NB4 (cell line): ENCODE measurements around the gene AKAP6.

Experiments used
- DNase-seq: peaks from one replicate; pipeline ENCODE4 v3.0.0; 2010; ENCODE audit warnings: low read depth
- H3K4me3 ChIP-seq: one replicate; pipeline ENCODE4 v1.5.1; 2011; ENCODE audit warnings: mild to moderate bottlenecking, low read depth, low read length, moderate library complexity
- MYC ChIP-seq: IDR thresholded peaks from 2 replicates; pipeline ENCODE4 v1.6.1; 2011; ENCODE audit warnings: low read depth, low read length
- POLR2A ChIP-seq: IDR thresholded peaks from 2 replicates; pipeline ENCODE4 v1.6.1; 2011; ENCODE audit warnings: mild to moderate bottlenecking; ENCODE audit not compliant: insufficient read length; ENCODE audit errors: extremely low read depth
- TF ChIP-seq, protein P1 (sequence below): IDR thresholded peaks from 2 replicates; pipeline ENCODE4 v1.6.1; 2011; ENCODE audit warnings: low read depth, low read length
- TF ChIP-seq, protein P2 (sequence below): IDR thresholded peaks from one replicate; pipeline ENCODE4 v1.5.1; 2012; ENCODE audit warnings: low read depth, low read length

The AKAP6 gene

GRCh38 chr14:32408018-32408417 lies 78.9 kb downstream of the AKAP6 start:
- TF ChIP-seq, protein P1, sequence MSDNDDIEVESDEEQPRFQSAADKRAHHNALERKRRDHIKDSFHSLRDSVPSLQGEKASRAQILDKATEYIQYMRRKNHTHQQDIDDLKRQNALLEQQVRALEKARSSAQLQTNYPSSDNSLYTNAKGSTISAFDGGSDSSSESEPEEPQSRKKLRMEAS: no peak
- TF ChIP-seq, protein P2, sequence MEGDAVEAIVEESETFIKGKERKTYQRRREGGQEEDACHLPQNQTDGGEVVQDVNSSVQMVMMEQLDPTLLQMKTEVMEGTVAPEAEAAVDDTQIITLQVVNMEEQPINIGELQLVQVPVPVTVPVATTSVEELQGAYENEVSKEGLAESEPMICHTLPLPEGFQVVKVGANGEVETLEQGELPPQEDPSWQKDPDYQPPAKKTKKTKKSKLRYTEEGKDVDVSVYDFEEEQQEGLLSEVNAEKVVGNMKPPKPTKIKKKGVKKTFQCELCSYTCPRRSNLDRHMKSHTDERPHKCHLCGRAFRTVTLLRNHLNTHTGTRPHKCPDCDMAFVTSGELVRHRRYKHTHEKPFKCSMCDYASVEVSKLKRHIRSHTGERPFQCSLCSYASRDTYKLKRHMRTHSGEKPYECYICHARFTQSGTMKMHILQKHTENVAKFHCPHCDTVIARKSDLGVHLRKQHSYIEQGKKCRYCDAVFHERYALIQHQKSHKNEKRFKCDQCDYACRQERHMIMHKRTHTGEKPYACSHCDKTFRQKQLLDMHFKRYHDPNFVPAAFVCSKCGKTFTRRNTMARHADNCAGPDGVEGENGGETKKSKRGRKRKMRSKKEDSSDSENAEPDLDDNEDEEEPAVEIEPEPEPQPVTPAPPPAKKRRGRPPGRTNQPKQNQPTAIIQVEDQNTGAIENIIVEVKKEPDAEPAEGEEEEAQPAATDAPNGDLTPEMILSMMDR: no peak
- TF ChIP-seq MYC (no peak), POLR2A (no peak)
- no peak overlapping the region for H3K4me3 ChIP-seq
- DNase-seq: no peak

DNA sequence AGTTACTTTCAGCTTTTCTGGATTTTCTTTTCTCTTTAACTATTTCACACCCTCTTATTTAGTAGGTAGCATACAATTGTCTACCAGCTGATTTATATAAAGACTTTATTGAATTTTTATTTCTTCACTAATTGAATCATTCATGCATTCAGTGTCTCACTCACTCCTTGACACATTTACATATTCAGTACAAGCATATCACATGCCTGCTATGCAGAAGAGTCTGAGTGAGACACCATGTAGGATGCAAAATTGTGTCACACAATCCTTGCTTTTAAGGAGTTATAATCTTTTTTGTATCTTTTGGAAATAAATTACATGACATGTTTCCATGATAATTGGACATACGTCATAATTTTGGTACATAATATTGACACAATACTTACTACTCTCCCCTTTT lies 83.0 kb downstream of the AKAP6 start:
- TF ChIP-seq, protein P1: no peak
- TF ChIP-seq, protein P2: no peak
- TF ChIP-seq POLR2A (no peak), MYC (no peak)
- no peak for DNase-seq
- no peak overlapping the region for H3K4me3 ChIP-seq

DNA sequence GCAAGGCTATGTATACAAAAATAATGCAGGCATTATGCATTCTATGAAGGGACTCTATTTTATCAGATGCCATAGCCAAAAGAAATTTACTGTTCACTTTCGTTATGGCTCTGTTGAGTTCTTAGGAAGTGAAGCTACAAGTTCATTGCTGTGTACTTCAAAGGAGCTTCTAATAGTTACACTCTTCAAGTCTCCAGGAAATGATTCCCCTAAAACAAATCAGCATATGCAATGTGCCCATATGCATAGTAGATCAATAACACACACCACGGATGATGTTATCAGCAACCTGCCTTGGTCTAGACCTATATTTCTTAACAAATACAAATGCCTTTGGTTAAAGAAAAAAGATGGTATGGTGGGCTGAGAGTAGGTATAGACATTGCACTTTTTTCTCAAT lies 83.4 kb downstream of the AKAP6 start:
- no peak for DNase-seq
- no peak overlapping the region for H3K4me3 ChIP-seq
- TF ChIP-seq POLR2A (no peak), MYC (no peak)
- TF ChIP-seq, protein P2: no peak
- TF ChIP-seq, protein P1: no peak

GRCh38 chr14:32413967-32414640 lies 85.0 kb downstream of the AKAP6 start:
- no peak for TF ChIP-seq POLR2A
- TF ChIP-seq, protein P2: no peak
- TF ChIP-seq MYC: no peak
- TF ChIP-seq, protein P1: no peak
- no peak for DNase-seq
- no peak overlapping the region for H3K4me3 ChIP-seq

- TF ChIP-seq MYC (no peak), POLR2A (no peak)
- TF ChIP-seq, protein P2: no peak
- TF ChIP-seq, protein P1: no peak
- no peak overlapping the region for H3K4me3 ChIP-seq
- no peak for DNase-seq
These were observed 85.7 kb downstream of the AKAP6 start for GRCh38 chr14:32414808-32415255.
